ENCODE data around the gene KRAS. TPM values are rescaled to one million over a fixed set of nuclear protein-coding genes. Genes with fewer than 3 reads are reported as not detected.

KRAS gene
- total and polyA plus RNA-seq, 3 donors from 2014 or later: 13.3 to 22.1 (median 20.3) TPM

- Histone ChIP-seq H3K27me3 (no peaks in the 10 kb centered on the region), H3K36me3 (ENCODE audit: low read depth, missing control alignments) (no peaks in the 10 kb centered on the region), H3K4me3 (no peak overlapping the region), H3K27ac (no peak overlapping the region), H3K9me3 (no peaks in the 10 kb centered on the region), H3K4me1 (no peaks in the 10 kb centered on the region)
- WGBS, 2 donors: 49 to 59% methylated on average over 6 of the region's 6 CpGs
- TF ChIP-seq CTCF (IDR thresholded peaks at IDR 0.05) (peak in 2 of 3 experiments; percentile 38 to 64), POLR2A (IDR thresholded peaks at IDR 0.05) (no peak)
- intact Hi-C loops (cut with DNase I; ENCODE audit: low total_unique reads): no loop called here
- no peak for DNase-seq
Observed at GRCh38 chr12:25241167-25242020, 9.3 kb downstream of the KRAS start.

GRCh38 chr12:25236626-25237025, 14.1 kb downstream of the KRAS start:
- Histone ChIP-seq H3K9me3 (no peaks in the 10 kb centered on the region), H3K27ac (no peak overlapping the region), H3K4me1 (no peaks in the 10 kb centered on the region), H3K36me3 (ENCODE audit: low read depth, missing control alignments) (no peaks in the 10 kb centered on the region), H3K4me3 (no peak overlapping the region), H3K27me3 (no peaks in the 10 kb centered on the region)
- TF ChIP-seq POLR2A (IDR thresholded peaks at IDR 0.05) (no peak), CTCF (IDR thresholded peaks at IDR 0.05) (no peak)
- DNase-seq: no peak
- intact Hi-C loops (cut with DNase I; ENCODE audit: low total_unique reads): no loop called here
- WGBS, 2 donors: 88 to 91% methylated on average over 4 of the region's 4 CpGs

DNA sequence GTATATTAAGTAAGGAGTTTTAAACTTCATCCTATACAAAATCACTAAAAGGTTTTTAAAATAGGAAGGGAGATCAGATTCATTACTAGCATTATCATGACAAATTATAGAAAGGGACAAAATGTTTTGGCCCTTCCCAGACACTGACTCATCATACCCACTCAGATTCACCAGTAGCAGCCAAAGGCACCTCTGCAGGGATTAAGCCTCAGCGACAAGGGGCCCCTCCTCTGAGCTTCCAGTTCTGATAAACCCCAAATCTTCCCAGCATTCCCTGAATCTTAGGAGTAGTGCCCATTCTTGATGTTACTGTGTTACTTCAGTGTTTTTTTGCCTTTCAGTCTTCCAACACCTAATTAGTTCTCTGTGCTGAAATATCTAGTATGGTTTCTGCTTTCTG, 14.5 kb downstream of the KRAS start:
- WGBS, 2 donors: 52 to 67% methylated on average over 1 of the region's 1 CpG
- Histone ChIP-seq H3K4me1 (no peaks in the 10 kb centered on the region), H3K4me3 (no peak overlapping the region), H3K36me3 (ENCODE audit: low read depth, missing control alignments) (no peaks in the 10 kb centered on the region), H3K27ac (no peak overlapping the region), H3K9me3 (no peaks in the 10 kb centered on the region), H3K27me3 (no peaks in the 10 kb centered on the region)
- TF ChIP-seq POLR2A (IDR thresholded peaks at IDR 0.05): no peak
- TF ChIP-seq CTCF (IDR thresholded peaks at IDR 0.05): no peak
- intact Hi-C loops (cut with DNase I; ENCODE audit: low total_unique reads): no loop called here
- DNase-seq: no peak

DNA sequence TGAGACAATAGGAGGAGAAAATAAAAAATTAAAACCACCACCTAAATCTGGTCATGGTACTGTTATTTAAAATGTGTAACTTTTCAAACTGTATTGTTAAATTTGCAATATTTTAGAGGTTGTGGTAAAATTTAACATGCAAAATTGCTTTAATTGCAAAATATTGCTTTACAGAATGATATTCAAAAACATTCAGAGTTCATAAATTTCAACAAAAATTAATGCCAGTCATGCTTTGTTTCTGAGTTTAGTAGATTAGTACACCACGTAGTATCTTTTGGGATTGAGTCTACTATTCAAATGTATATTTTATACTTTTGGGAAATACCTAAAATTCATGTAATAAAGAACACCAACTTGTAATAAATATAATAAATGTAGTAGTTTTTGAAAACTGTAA, 37.4 kb downstream of the KRAS start:
- intact Hi-C loops (cut with DNase I; ENCODE audit: low total_unique reads): no loop called here
- H3K9me3 ChIP-seq: no peaks in the 10 kb centered on the region
- no peaks in the 10 kb centered on the region for H3K4me1 ChIP-seq
- DNase-seq: no peak
- no peaks in the 10 kb centered on the region for H3K27me3 ChIP-seq
- no peak overlapping the region for H3K27ac ChIP-seq
- no peaks in the 10 kb centered on the region for H3K36me3 ChIP-seq (ENCODE audit: low read depth, missing control alignments)
- 83 to 88% methylated on average over 1 of the region's 1 CpG for WGBS, 2 donors
- TF ChIP-seq POLR2A (IDR thresholded peaks at IDR 0.05): no peak
- no peak for TF ChIP-seq CTCF (IDR thresholded peaks at IDR 0.05)
- no peak overlapping the region for H3K4me3 ChIP-seq

DNA sequence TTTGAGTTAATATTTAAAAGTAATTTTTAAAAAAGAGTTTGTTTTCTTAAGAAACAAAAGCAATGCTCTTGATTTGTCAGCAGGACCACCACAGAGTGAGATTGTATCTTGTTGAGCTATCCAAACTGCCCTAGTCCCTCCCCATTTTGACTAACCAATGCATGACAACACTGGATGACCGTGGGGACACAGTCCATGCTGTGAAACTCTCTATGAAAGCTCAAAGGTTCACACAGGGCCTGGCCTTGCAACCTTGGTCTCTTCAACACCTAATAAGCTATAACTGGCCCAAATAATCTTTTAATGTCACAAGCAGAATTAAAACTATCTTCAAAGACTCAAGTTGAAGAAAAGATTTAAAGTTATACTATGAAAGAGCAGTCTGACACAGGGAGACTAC, 42.2 kb downstream of the KRAS start:
- Histone ChIP-seq H3K27me3 (no peaks in the 10 kb centered on the region), H3K9me3 (no peaks in the 10 kb centered on the region), H3K4me3 (no peak overlapping the region), H3K4me1 (no peaks in the 10 kb centered on the region), H3K27ac (no peak overlapping the region), H3K36me3 (ENCODE audit: low read depth, missing control alignments) (no peaks in the 10 kb centered on the region)
- TF ChIP-seq POLR2A (IDR thresholded peaks at IDR 0.05) (no peak), CTCF (IDR thresholded peaks at IDR 0.05) (no peak)
- 86 to 87% methylated on average over 1 of the region's 1 CpG for WGBS, 2 donors
- no peak for DNase-seq
- intact Hi-C loops (cut with DNase I; ENCODE audit: low total_unique reads): no loop called here

Measured in testis (tissue), 3 donors.